Fibroblast of skin of left quadriceps (primary cell): ENCODE measurements around the gene ARL8B.

Source experiments
- DNase-seq, 2 experiments: peaks; one replicate each; pipeline ENCODE4 v3.0.0-alpha.2; 2013; ENCODE audit warnings: low read depth in 2 of 2

The ARL8B gene

GRCh38 chr3:5187156-5187919 is 65.2 kb downstream of the ARL8B start, which contains the start of gene EDEM1:
Gene EDEM1 (plus strand): TSS chr3:5187707. CDS start chr3:5187806, 99 bp downstream.
- peak; percentile 90 to 92 for DNase-seq

DNA sequence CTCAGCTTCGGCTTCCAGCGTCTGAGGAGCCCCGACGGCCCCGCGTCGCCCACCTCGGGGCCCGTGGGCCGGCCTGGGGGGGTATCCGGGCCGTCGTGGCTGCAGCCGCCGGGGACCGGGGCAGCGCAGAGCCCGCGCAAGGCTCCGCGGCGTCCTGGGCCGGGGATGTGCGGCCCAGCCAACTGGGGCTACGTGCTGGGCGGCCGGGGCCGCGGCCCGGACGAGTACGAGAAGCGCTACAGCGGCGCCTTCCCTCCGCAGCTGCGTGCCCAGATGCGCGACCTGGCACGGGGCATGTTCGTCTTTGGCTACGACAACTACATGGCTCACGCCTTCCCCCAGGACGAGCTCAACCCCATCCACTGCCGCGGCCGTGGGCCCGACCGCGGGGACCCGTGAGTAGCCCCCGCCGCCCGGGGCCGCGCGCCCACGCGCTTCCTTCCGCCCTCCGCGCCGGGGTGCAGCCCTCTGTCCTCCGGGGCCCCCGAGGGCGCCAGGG is 65.9 kb downstream of the ARL8B start:
- DNase-seq = no peak

GRCh38 chr3:5188419-5189221 is 66.5 kb downstream of the ARL8B start:
- DNase-seq = no peak

DNA sequence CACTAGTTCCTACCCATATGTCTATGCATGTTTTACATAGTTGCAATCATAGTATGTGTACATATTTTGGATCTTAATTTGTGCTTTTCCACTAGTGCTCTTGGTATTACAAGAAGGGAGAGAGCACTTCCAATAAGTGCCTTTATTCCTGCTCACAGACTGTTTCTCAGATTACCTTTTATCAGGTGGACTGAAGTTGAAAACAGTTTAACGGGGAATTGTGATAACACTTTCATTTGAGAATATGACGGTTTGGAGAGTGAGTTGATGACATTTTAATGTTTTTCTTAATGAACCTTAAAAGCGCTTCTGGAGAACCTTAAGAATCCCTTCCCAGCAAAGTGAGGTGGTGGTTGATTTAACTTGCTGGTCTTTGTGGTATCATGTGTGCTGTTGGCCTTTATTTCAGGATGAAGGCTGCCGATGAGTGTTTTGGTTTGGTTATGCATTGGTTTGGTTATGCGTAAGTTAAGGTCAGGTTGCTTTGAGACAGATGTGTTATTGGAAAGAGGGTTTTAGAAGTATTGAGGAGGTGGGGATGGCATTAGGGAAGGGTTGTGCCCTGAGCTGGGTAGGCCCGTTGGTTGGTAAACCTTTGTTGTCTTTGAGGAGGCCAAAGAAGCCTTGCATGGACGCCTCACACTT is 68.2 kb downstream of the ARL8B start:
- DNase-seq = no peak

DNA sequence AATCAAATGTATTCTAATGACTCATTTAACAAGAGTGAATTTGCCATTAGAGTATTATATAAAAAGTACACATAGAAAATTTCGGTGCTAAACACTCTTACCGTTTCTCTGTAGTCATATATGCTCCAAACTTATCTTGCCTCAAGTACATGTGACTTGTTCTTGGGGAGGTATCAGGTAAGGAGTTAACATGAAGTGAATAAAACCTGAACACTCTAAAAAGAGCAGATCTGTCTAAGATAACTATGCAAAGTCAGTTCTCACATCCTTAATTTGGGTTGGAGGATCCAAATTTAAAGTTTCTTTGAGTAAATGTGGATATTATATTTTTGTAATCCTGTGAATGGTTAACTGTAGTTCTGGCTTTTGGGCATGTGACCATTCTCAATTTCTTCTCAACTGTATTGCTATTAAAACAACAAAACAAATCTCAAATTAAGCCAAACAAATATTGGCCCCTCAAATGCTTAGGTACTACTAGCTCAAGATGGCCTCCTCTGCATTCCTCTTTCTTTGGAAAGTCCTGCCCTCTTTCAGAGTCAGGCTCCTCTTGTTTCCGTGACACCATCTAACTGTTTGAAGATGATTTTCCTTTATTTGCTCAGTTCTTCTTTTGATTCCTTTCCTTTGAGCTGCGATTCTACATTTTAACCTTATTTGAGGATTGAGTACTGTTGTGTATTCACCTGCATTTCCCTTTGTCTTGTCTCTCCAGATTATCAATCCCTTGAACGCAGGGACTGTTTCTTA is 69.6 kb downstream of the ARL8B start:
- DNase-seq = no peak

DNA sequence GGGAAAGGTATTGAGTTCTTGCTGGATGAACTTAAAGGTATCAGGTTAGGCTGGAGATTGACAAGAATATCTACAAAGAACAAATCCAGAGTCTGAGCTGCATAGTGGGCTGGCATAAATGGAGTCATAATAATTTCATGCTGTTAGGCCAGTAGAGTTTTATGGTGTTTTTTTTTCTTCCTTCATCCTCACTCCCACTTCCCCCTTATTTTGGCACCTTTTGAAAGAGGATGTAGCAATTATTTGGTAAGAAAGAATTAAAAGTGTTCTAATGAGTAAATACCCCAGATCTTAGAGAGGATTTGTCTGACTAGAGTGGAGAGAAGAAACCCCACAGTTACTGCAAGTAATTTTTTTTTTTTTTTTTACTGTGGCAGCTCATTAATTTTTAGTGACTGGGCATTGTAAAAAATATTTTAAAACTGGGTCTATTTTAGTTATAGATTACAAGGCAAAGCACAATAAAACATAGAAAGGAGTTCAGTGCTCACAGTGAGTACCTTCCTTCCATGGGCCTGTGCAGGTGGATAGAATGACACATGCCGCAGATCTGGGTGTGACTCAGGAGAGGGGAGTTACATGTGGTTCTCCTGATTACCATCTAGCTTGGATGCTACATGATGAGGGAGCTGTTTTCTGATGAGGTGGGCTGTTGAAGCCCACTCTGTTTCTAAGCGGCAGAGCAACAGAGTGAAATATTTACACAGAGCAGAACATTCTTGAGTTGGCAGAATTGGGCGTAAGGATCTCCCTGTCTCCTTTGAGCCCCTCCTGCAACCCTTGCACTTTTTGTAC is 70.7 kb downstream of the ARL8B start:
- DNase-seq = no peak

- no peak for DNase-seq
Observed at GRCh38 chr3:5194341-5194740, 72.2 kb downstream of the ARL8B start.

DNA sequence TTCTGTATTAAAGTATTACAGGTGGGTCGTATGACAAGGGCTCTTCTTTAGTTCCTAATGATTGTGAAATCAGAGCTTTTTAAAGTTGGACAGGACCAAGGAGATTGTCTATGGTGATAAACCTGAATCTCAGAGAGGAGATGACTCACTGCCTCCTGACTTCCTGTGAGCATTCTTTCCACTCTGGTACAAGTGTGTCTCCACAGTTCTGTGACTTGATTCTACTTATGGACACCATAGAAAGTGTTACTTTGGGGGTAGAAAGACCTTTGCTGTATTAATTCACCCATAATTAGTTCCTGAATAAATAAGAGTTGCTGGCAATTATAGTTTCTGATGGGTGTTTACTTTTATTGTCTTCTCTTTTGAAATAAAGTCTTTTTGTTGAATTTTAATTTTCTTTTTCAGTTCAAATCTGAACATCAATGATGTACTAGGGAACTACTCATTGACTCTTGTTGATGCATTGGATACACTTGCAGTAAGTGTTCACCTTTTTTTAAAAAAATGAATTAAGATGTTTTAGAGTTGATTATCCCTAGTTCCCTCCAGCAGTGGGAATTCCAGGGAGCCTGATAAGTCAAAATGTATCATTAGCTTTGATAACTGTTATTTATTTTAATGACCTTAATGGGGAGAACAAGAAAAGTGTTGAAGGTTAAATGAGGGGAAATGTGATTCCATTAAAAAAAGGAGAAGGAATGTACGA is 72.9 kb downstream of the ARL8B start:
- DNase-seq = no peak

DNA sequence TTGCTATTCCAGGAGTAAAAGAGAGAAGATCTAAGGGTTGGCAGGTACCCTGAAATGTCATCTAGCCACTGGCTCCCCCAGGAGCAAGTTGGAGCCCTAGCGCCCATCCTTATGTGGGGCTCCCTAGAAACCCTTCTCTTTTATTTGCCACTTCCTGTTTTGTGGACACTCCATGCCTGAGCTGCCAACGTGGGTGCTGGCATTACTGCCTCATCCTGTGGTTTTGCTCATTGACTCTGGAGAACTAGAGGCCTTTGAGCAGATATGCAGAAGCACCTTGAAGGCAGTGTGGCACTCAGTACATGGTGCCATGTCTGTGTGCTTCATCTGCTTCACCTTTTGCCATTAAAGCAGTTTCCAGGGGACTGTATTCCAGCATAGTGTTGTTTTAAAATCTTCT is 73.5 kb downstream of the ARL8B start:
- DNase-seq = no peak

DNA sequence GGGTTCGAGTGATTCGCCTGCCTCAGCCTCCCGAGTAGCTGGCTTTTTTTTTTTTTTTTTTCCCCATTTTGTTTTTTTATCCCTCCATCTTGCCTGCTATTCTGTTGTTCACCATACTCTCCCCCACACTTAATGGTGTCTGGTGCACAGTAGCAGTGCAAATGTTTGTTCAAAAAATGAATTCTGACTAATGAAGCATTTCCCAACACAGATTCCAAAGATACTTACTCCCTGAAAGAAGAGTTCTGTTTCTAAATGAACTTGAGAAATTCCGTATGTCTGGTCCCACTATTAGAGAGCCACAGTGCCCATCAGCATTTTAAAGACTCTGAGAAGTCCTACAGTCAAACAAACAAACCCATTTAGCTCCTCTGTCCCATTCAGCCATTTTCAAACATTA is 74.9 kb downstream of the ARL8B start:
- DNase-seq = peak; percentile 57 to 64

GRCh38 chr3:5197470-5198312 is 75.6 kb downstream of the ARL8B start:
- DNase-seq = peak; percentile 54 to 60

DNA sequence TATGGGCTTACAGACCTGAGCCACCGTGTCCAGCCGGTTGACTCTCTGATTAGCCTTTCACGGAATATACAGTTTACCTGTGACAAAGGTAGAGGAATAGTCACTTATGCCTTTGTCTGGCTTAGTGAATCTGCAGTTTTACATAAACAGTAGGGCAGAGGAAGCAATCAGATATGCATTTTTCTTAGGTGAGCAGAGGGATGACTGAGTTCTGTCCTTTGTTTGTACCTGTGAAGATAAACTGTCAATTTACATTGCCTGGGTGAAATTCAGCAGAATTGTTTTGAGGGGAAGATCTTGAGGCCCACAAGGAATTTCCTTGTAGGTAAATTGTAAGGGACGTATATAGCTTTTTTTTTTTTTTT is 76.2 kb downstream of the ARL8B start:
- DNase-seq = no peak

- no peak for DNase-seq
Observed at GRCh38 chr3:5198986-5199731, 77.1 kb downstream of the ARL8B start.

GRCh38 chr3:5201536-5201935 is 79.4 kb downstream of the ARL8B start:
- no peak for DNase-seq

DNA sequence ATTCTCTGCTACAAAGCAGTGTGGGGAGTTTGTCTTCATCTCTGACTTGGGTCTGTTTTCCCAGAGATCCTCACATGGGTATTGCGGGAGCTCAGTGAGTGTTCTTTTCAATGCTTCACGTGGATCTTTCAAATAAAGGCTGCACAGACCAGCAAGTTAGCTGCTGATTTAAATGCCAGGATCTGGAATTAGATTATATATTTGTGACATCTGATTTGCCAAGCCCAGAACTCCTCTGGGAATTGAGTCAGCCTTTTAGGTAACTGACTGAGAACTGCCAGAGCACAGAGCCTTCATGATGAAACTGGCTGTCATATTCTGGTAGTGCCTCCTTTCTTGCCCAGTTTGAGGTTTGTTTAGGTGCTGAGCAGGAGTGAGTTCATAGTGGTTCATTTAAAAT is 80.1 kb downstream of the ARL8B start:
- peak in 1 of 2 experiments; percentile 28 for DNase-seq

DNA sequence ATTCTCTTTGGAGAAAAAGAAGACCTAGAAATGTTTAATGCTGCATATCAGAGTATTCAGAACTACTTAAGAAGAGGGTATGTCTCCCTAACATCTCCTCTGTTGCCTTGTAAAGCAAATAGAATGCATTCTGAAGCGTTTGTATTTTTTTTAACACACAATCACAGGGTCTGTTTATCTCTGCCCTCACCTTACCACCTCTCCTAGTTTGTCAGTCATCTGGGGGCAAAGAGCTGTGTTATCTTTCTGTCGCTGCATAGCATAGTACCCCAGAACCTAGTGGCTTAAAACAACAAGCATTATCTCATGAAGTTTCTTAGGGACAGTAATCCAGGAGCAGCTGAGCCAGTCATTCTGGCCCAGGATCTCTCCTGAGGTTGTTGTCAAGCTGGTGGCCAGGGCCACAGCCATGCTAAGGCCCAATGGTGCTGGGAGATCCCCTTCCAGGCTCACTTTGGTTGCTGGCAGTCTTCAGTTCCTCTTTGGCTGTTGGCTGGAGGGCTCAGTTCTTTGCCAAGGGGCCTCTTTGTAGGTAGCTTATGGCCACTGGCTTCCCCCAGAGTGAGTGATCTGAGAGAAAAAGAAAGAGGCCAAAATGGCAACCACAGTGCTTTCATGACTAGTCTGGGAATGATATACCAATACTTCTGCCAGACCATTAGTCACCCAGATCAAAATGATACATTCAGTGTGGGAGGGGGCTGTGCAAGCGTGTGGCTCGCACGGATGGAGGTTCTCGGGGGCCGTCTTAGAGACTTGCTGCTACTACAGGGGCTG is 83.3 kb downstream of the ARL8B start:
- DNase-seq = no peak

- DNase-seq = no peak
Observed at GRCh38 chr3:5210926-5211325, 88.8 kb downstream of the ARL8B start.
